Measurements from ENCODE around the gene SLC23A2. TPM values are rescaled to one million over a fixed set of nuclear protein-coding genes. Genes with fewer than 3 reads are reported as not detected.

The SLC23A2 gene
- total RNA-seq, 4 donors from 2014 or later, result 2.6 to 3.6 (median 3.1) TPM

DNA sequence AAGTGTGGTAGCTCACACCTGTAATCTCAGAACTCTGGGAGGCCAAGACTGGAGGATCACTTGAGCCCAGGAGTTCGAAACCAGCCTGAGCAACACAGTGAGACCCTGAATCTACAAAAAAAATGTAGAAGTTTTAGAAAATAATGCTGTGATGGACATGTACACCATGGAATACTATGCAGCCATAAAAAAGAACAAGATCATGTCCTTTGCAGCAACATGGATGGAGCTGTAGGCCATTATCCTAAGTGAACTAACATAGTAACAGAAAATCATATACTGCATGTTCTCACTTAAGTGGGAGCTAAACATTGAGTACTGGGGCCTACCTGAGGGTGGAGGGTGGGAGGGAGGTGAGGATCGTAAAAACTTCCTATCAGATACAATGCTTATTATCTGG is 168.8 kb downstream of the SLC23A2 start:
- in situ Hi-C loops (cut with MboI; ENCODE audit: low sequenced_read_pairs in 4 of 4) (no loop called here), intact Hi-C loops (cut with DNase I; ENCODE audit: low total_unique reads) (no loop called here)
- ATAC-seq (no peak), DNase-seq (no peak)
- Histone ChIP-seq H3K9me3 (no peaks in the 10 kb centered on the region), H3K27ac (no peak overlapping the region), H3K36me3 (no peaks in the 10 kb centered on the region), H3K4me3 (no peak overlapping the region), H3K27me3 (peaks cover 3 to 11% (median 4%) of the 10 kb centered on the region in 3 donors), H3K4me1 (no peaks in the 10 kb centered on the region)
- TF ChIP-seq POLR2A (IDR thresholded peaks at IDR 0.05), result no peak
- TF ChIP-seq CTCF (IDR thresholded peaks at IDR 0.05 in 4 of 5, conservative IDR thresholded peaks at IDR 0.05 in 1 of 5), result no peak

GRCh38 chr20:4830696-4831095 is 170.6 kb downstream of the SLC23A2 start:
- H3K36me3 ChIP-seq, result no peaks in the 10 kb centered on the region
- peaks cover 3 to 11% (median 4%) of the 10 kb centered on the region in 3 donors for H3K27me3 ChIP-seq
- intact Hi-C loops (cut with DNase I; ENCODE audit: low total_unique reads), result no loop called here
- H3K4me3 ChIP-seq, result no peak overlapping the region
- in situ Hi-C loops (cut with MboI; ENCODE audit: low sequenced_read_pairs in 4 of 4), result no loop called here
- no peak for DNase-seq
- no peaks in the 10 kb centered on the region for H3K4me1 ChIP-seq
- H3K9me3 ChIP-seq, result no peaks in the 10 kb centered on the region
- no peak for ATAC-seq
- no peak overlapping the region for H3K27ac ChIP-seq
- TF ChIP-seq CTCF (IDR thresholded peaks at IDR 0.05 in 4 of 5, conservative IDR thresholded peaks at IDR 0.05 in 1 of 5) (no peak), POLR2A (IDR thresholded peaks at IDR 0.05) (no peak)

DNA sequence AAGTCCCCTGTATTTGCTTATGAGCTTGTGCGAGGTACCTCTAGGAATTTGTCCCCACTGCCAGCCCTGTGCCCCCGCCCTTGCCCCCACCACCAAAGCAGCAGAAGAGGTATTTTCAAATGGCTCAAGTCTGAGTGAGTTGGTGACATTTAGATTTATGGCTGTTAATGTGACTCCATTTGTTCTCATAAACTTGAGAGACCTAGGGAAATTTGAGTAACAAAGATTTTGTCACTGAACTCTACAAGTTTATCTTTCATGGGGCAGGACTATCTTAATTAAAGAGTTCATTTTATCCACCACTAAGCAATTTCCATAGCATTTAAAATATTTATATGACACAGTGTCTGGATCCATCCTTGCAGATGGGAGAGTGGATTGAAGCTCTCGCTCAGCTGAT is 171.1 kb downstream of the SLC23A2 start:
- Histone ChIP-seq H3K4me3 (no peak overlapping the region), H3K9me3 (no peaks in the 10 kb centered on the region), H3K27me3 (peaks cover 3 to 9% (median 4%) of the 10 kb centered on the region in 3 donors), H3K27ac (no peak overlapping the region), H3K4me1 (no peaks in the 10 kb centered on the region), H3K36me3 (no peaks in the 10 kb centered on the region)
- ATAC-seq (no peak), DNase-seq (no peak)
- intact Hi-C loops (cut with DNase I; ENCODE audit: low total_unique reads) (no loop called here), in situ Hi-C loops (cut with MboI; ENCODE audit: low sequenced_read_pairs in 4 of 4) (no loop called here)
- TF ChIP-seq POLR2A (IDR thresholded peaks at IDR 0.05), result no peak
- TF ChIP-seq CTCF (IDR thresholded peaks at IDR 0.05 in 4 of 5, conservative IDR thresholded peaks at IDR 0.05 in 1 of 5), result no peak

GRCh38 chr20:4829514-4830215 is 171.6 kb downstream of the SLC23A2 start:
- intact Hi-C loops (cut with DNase I; ENCODE audit: low total_unique reads), result no loop called here
- DNase-seq (peak in 1 of 2 donors; percentile 38), ATAC-seq (peak in 1 of 2 donors; percentile 74)
- in situ Hi-C loops (cut with MboI; ENCODE audit: low sequenced_read_pairs in 4 of 4), result no loop called here
- peaks cover 3 to 9% (median 4%) of the 10 kb centered on the region in 3 donors for H3K27me3 ChIP-seq
- TF ChIP-seq POLR2A (IDR thresholded peaks at IDR 0.05) (no peak), CTCF (IDR thresholded peaks at IDR 0.05 in 4 of 5, conservative IDR thresholded peaks at IDR 0.05 in 1 of 5) (no peak)
- H3K27ac ChIP-seq, result peak overlapping the region in 3 of 4 donors; percentile 11 to 62 (median 50)
- H3K9me3 ChIP-seq, result no peaks in the 10 kb centered on the region
- no peak overlapping the region for H3K4me3 ChIP-seq
- no peaks in the 10 kb centered on the region for H3K4me1 ChIP-seq
- no peaks in the 10 kb centered on the region for H3K36me3 ChIP-seq
